Choroid plexus epithelial cell (primary cell): ENCODE data around the gene GTPBP2.

Experiments
- DNase-seq: peaks from one replicate; pipeline ENCODE4 v3.0.0-alpha.2; 2010; ENCODE audit warnings: low read depth
- H3K4me3 ChIP-seq: 2 replicates; pipeline ENCODE4 v1.5.1; 2011; ENCODE audit warnings: low read depth, mild to moderate bottlenecking, control low read depth, low read length, moderate library complexity
- CTCF ChIP-seq: conservative IDR thresholded peaks from 2 replicates; pipeline ENCODE4 v1.5.1; 2011; ENCODE audit warnings: low read depth, mild to moderate bottlenecking, control low read depth, inconsistent platforms, low read length, moderate library complexity

Gene GTPBP2

GRCh38 chr6:43671801-43672690 lies 43.0 kb upstream of the GTPBP2 start:
- H3K4me3 ChIP-seq: no peak overlapping the region
- DNase-seq: no peak
- no peak for TF ChIP-seq CTCF

- no peak for DNase-seq
- no peak overlapping the region for H3K4me3 ChIP-seq
- TF ChIP-seq CTCF: no peak
Observed at GRCh38 chr6:43671011-43671800, 42.1 kb upstream of the GTPBP2 start.

GRCh38 chr6:43670623-43670986 lies 41.5 kb upstream of the GTPBP2 start:
- no peak for TF ChIP-seq CTCF
- no peak for DNase-seq

GRCh38 chr6:43669922-43670622 lies 41.0 kb upstream of the GTPBP2 start:
- H3K4me3 ChIP-seq: no peak overlapping the region
- DNase-seq: peak; percentile 9
- no peak for TF ChIP-seq CTCF

More at GRCh38 chr6:43670623-43670986, 41.5 kb upstream of the GTPBP2 start:
- no peak overlapping the region for H3K4me3 ChIP-seq

- no peak for TF ChIP-seq CTCF
- H3K4me3 ChIP-seq: no peak overlapping the region
- no peak for DNase-seq
Observed at GRCh38 chr6:43669050-43669921, 40.2 kb upstream of the GTPBP2 start.

- no peak overlapping the region for H3K4me3 ChIP-seq
- DNase-seq: peak; percentile 54
- TF ChIP-seq CTCF: peak; percentile 69
Observed at GRCh38 chr6:43668151-43669028, 39.3 kb upstream of the GTPBP2 start.
